Left lobe of liver (tissue), 2 donors: ENCODE measurements around the gene OR5AR1. TPM values are rescaled to one million over a fixed set of nuclear protein-coding genes. Genes with fewer than 3 reads are reported as not detected.
"Not testable (repeated sequence)": the region's sequence is repeated elsewhere in the genome, so short reads cannot be mapped to it uniquely, and the experiment has no call there.

ENCODE experiments used
- ATAC-seq: fragments of 200-7000 bp; cut with Tn5 transposase; one replicate; pipeline ENCODE4 v1.9.1; 2020; ENCODE audit warnings: mild to moderate bottlenecking, moderate library complexity
- DNase-seq: peaks from one replicate; pipeline ENCODE4 v3.0.0-alpha.2; 2020; ENCODE audit warnings: low spot score
- total RNA-seq: library from RNA; stranded (reverse); gene quantifications from one replicate; pipeline ENCODE4 v1.2.1, GENCODE V29; 2021
- donor health status: DM: no; HTN: no; CAD: no; lungs with moderate emphysema.
- donor health status: DM: no; HTN: yes; CAD: no.

Gene OR5AR1
- total RNA-seq: not detected

- ATAC-seq (no peak), DNase-seq (no peak)
Observed at GRCh38 chr11:56663386-56663785, at the start of gene OR5AR1. TSS of gene OR5AR1 (plus strand) at chr11:56663686. CDS start at chr11:56663686, 0 bp downstream.

DNA sequence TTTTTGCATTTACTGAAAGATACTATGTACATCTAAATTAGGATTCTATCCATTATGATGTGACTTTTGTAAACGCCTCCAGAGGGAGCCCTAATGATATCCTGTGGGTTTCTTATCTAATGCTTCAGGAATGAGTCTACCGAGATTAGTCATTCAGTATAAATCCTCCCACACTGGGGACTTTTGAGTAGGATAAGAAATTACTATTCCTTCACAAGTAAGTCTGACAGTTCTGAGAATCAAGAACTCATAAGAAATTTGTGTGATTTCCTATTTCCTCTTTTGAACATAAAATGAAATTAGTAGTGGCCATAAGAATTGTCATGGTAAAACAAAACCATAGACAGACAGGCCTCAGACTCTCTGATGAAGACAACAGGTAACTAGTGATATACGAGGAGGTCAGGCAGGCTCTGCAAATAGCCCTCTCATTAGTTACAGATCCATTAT is 38.8 kb upstream of the OR5AR1 start:
- no peak for DNase-seq
- peak; percentile 79 for ATAC-seq

DNA sequence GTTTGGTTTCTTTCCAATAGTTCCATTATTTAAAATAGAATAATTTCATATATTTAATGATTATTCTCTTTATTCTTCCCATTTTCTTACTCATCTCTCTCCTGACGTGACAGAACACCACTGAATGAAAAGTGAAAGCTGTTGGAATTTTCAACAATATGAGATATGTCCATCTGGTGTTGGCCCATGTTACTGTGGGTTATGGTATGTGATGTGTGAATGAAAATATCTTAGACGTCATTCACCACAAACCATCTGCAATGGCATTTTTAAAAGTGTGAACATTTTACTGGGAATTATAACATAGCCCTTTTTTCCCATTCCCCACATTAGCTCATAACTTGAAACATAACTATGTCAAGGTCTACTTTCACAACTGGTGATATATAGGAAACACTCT is 37.5 kb upstream of the OR5AR1 start:
- ATAC-seq (no peak), DNase-seq (no peak)

- no peak for ATAC-seq
- no peak for DNase-seq
Observed at GRCh38 chr11:56632329-56632728, 31.2 kb upstream of the OR5AR1 start.

GRCh38 chr11:56636861-56637260 is 26.6 kb upstream of the OR5AR1 start:
- DNase-seq: no peak
- ATAC-seq: no peak

DNA sequence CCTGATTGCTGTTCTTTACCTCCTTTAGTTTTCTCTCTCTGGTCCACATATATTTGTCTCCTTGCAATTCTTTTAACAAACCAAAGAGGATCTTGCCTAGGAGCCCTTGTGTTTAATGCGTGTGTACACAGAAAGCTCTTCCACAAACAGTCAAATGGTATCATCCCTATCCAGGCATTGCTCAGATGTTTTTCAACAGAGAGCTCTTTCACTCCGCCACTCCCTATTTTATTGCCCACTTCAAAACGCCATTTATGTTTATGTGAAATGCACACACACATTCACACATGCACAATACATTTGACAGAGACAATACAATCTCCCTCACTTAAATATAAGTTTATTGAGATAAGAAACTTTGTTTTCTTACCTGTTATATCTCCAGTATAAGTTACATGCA is 26.0 kb upstream of the OR5AR1 start:
- DNase-seq (no peak), ATAC-seq (no peak)

DNA sequence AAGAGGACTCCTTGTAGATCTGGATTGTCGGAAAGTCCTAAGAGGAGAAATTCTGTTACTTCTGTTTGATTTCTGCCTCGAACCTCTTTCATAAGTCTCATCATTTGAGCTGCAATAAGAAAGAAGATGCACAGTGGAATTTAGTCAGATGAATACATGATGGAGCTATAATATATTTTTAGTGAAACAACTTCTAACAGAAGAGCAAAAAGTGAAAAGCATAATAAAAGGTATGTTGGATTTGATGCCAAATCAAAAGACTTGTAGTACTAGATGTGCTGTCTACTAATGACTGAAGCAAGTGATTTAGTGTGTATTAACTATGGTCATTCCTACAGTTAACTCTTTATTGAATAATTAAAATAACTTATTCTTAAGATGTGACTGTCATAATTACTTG is 21.1 kb upstream of the OR5AR1 start, which contains the start of gene OR5AP2:
Gene OR5AP2 (minus strand): TSS at position 101 of the 400 bp plus-strand sequence. CDS start 0 bp downstream, at position 101.
- no peak for ATAC-seq
- no peak for DNase-seq

DNA sequence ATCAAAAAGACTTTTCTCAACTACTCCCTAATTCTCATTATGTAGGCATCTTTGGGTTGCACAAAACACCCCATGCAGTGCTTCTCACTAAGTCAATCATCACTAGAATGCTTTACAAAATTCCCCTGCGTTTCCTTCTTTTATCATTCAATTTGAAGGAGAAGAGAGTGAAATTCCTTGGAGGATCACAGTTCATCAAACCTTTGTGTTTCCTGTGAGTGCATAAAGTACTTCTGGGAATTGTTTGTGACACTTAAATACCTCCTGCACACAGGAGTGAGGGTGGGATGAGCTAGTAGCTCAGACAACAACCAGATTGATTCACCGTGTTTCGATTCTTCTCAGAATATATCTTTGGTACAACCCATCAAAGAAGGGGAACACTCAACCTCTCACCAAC is 3.7 kb upstream of the OR5AR1 start:
- DNase-seq (no peak), ATAC-seq (no peak)

DNA sequence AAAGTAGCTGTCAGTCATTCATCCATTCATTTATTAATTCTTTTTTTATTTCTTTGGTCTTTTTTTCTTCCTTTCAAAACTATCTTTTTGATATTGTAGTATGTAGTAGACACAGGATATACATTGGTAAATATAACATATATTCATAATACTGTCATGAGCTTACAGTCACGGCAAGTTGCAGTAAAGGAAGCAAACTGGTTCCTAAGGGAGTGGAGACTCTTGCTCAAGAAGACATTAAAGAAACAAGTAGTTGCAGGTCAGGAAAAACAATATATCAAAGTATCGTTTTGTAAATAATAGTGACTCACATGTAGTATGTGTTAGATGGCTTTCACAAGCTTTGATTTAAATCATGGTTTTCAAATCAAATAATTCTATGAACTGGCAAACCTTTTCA is 7.5 kb downstream of the OR5AR1 start:
- no peak for ATAC-seq
- DNase-seq: no peak

DNA sequence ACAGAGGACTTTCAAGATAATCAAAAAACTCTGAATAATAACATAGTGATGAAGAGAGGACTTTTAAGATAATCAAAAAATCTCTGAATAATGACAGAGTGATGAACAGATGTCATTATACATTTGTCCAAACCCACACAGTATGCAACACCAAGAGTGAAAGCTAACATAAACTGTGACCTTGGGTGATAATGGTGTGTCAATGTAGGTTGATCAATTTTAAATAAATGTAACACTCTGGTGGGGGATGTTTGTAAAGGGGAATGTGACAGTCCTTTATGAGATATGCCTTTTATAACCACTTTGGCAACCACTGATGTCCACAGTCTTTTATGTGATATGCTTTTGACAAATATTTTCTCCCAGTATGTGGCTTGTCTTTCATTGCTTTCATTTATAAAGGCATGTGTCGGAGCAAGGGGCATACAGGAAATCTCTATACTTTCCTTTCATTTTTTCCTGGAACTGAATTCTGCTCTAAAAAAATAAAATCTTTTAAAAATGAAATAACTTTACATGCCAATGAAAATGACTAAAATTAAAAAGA is 25.1 kb downstream of the OR5AR1 start:
- DNase-seq (no peak), ATAC-seq (no peak)

GRCh38 chr11:56691179-56691578 is 27.7 kb downstream of the OR5AR1 start:
- not testable (repeated sequence) for ATAC-seq, DNase-seq

- ATAC-seq: no peak
Observed at GRCh38 chr11:56693428-56693827, 29.9 kb downstream of the OR5AR1 start.

GRCh38 chr11:56698795-56699194 is 35.3 kb downstream of the OR5AR1 start, which contains the start of gene OR9G1:
TSS of gene OR9G1 (plus strand) at chr11:56699095. CDS start at chr11:56700388, 1,293 bp downstream.
- no peak for ATAC-seq
- no peak for DNase-seq

More at GRCh38 chr11:56693428-56693827, 29.9 kb downstream of the OR5AR1 start:
- no peak for DNase-seq

- ATAC-seq (no peak), DNase-seq (no peak)
Observed at GRCh38 chr11:56700242-56700913, 36.9 kb downstream of the OR5AR1 start.

DNA sequence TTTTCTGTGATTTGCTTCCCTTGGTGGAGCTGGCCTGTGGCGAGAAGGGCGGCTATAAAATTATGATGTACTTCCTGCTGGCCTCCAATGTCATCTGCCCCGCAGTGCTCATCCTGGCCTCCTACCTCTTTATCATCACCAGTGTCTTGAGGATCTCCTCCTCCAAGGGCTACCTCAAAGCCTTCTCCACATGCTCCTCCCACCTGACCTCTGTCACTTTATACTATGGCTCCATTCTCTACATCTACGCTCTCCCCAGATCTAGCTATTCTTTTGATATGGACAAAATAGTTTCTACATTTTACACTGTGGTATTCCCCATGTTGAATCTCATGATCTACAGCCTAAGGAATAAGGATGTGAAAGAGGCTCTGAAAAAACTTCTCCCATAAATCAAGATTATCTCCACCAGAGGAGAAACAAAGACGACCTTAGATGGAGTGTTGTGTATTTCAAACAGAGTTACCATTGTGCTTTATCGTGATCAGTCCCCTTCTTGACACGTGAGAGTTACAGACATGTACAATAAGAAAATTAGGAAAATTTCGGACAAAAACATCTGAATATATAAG is 37.5 kb downstream of the OR5AR1 start:
- ATAC-seq: no peak
- DNase-seq: no peak

GRCh38 chr11:56705784-56706396 is 42.4 kb downstream of the OR5AR1 start:
- ATAC-seq (no peak), DNase-seq (no peak)

- DNase-seq (no peak), ATAC-seq (no peak)
Observed at GRCh38 chr11:56706486-56706885, 43.0 kb downstream of the OR5AR1 start.

DNA sequence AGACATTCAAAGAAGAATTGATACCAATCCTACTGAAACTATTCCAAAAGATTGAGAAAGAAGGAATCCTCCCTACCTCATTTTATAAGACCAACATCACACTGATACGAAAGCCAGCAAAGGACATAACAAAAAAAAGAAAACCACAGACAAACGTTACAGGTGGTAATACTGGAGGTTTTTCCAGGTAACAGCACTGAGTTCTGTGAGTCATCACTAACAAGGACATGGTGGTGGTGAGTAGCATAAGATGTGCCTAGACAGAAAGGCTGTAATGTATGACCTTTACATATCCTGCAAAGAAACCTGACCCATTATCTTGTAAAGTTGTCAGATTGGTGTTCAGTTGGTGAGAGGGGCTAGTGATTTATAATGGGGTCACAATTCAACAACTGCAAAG is 50.7 kb downstream of the OR5AR1 start:
- DNase-seq (no peak), ATAC-seq (no peak)
